ENCODE results near the gene KCNN4.
A peak's percentile ranks its signal among the peaks of the same experiment; 100 is the strongest.
"Not testable (repeated sequence)": the region's sequence is repeated elsewhere in the genome, so short reads cannot be mapped to it uniquely, and the experiment has no call there.

Gene KCNN4

GRCh38 chr19:43774103-43774939 is 6.5 kb downstream of the KCNN4 start:
- peak; percentile 25 for DNase-seq

GRCh38 chr19:43773725-43774102 is 7.1 kb downstream of the KCNN4 start:
- DNase-seq, result no peak

GRCh38 chr19:43769256-43769655 is 11.5 kb downstream of the KCNN4 start:
- no peak for DNase-seq

GRCh38 chr19:43768273-43769050 is 12.3 kb downstream of the KCNN4 start:
- DNase-seq, result no peak

GRCh38 chr19:43767818-43768217 is 13.0 kb downstream of the KCNN4 start:
- no peak for DNase-seq

- no peak for DNase-seq
Measured at GRCh38 chr19:43767316-43767715, 13.5 kb downstream of the KCNN4 start.

GRCh38 chr19:43766755-43767043 is 14.1 kb downstream of the KCNN4 start:
- DNase-seq, result no peak

- no peak for DNase-seq
Measured at GRCh38 chr19:43765109-43765876, 15.5 kb downstream of the KCNN4 start.

- DNase-seq, result not testable (repeated sequence)
Measured at GRCh38 chr19:43764684-43765083, 16.1 kb downstream of the KCNN4 start.

- DNase-seq, result no peak
Measured at GRCh38 chr19:43763473-43763939, 17.3 kb downstream of the KCNN4 start.

- no peak for DNase-seq
Measured at GRCh38 chr19:43762814-43763213, 18.0 kb downstream of the KCNN4 start.

- DNase-seq, result no peak
Measured at GRCh38 chr19:43760941-43761340, 19.8 kb downstream of the KCNN4 start.

- DNase-seq, result no peak
Measured at GRCh38 chr19:43759515-43759914, 21.3 kb downstream of the KCNN4 start.

- DNase-seq, result peak; percentile 89
Measured at GRCh38 chr19:43755256-43755801, 25.4 kb downstream of the KCNN4 start.

GRCh38 chr19:43754503-43755255 is 26.1 kb downstream of the KCNN4 start, which contains the start of gene SMG9:
TSS of gene SMG9 (minus strand) at chr19:43754962. CDS start at chr19:43750741, 4,221 bp downstream.
- peak; percentile 94 for DNase-seq

GRCh38 chr19:43754253-43754502 is 26.6 kb downstream of the KCNN4 start:
- DNase-seq, result no peak

- DNase-seq, result no peak
Measured at GRCh38 chr19:43752287-43752875, 28.4 kb downstream of the KCNN4 start.

- DNase-seq, result no peak
Measured at GRCh38 chr19:43751466-43752220, 29.1 kb downstream of the KCNN4 start.

GRCh38 chr19:43749898-43750297 is 30.9 kb downstream of the KCNN4 start:
- no peak for DNase-seq

GRCh38 chr19:43749152-43749551 is 31.6 kb downstream of the KCNN4 start:
- DNase-seq, result no peak

GRCh38 chr19:43748685-43749084 is 32.1 kb downstream of the KCNN4 start:
- DNase-seq, result no peak
